NCI-H1105 treated with DMSO at 0.1 percent for 48 hours (cell line): ENCODE data around the gene PRRC2B.

Experiments
- DNase-seq: peaks from one replicate; lab custom pipeline; 2025; lab: John Stamatoyannopoulos, UW

PRRC2B gene

DNA sequence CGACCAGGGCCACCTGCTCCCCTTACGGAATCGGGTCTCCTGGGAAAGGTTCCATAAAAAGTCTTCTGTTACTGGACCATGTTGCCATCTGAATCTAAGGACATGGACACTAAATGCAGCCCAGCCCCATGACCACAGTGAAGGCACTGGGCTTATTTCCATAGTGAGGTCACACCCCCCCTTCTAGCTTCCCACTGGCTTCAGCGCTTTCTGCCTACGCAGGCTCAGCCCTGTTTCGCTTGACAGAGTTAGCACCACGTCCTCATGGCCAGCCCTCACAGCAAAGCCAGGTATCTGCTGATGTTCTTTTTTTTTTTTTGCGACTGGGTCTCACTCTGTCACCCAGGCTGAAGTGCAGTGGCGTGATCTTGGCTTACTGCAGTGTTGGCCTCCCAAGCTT lies 123.0 kb downstream of the PRRC2B start:
- no peak for DNase-seq

DNA sequence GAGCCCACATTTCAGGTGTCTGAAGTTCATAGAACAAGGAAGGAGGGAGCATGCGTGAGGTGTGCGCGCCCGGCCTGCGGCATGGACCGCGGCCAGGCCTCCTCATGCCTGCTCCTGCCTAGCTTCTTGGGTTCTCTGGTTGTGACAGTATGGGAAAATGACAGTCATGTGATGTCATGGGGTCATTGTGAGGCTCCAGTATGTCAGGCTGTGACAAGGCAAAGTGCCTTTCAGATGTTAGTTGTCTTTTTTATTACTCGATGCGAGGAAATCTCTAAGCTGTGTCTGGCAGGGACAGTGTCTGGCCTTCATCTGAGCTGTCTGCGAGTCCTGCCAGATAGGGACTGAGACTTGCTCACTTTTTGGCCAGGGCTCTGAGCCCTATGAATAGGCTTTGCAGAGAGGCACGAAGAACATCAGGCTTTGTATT lies 123.9 kb downstream of the PRRC2B start:
- no peak for DNase-seq

GRCh38 chr9:131518553-131518952 lies 124.7 kb downstream of the PRRC2B start:
- no peak for DNase-seq

- DNase-seq, result no peak
Observed at GRCh38 chr9:131520503-131520902, 126.6 kb downstream of the PRRC2B start.

DNA sequence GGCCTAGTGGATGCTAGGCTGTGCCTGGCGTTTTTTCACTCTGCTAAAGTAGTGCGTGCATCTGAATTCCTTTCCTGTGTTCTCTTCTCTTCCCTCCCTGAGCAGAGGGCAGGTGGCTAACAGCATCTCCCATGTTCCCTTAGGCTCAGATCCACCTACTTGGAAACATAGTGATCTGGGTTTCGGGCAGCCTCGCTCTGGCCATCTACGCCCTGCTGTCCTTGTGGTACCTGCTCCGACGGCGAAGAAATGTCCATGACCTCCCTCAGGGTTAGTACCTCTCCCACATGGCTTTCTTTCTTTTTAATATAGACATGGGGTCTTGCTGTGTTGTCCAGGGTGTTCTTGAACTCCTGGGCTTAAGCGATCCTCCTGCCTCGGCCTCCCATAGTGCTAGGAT lies 127.3 kb downstream of the PRRC2B start:
- DNase-seq, result no peak

GRCh38 chr9:131521822-131522221 lies 127.9 kb downstream of the PRRC2B start:
- no peak for DNase-seq

- no peak for DNase-seq
Observed at GRCh38 chr9:131522257-131523085, 128.6 kb downstream of the PRRC2B start.

DNA sequence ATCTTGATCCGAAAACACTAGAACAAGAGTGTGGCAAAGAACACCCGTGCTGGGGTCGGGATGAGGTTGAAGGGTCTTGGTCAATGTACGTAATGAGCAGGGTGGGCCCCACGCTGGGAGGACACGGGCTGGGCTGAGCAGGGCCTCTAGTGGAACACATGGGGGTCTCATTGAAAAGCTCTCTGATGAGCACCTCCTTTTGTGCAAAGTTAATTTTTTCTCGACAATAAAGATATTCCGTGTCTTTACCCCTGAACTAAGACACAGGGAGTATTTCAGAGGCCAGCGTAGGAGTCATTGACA lies 129.2 kb downstream of the PRRC2B start:
- DNase-seq, result no peak

- no peak for DNase-seq
Observed at GRCh38 chr9:131523451-131524435, 129.9 kb downstream of the PRRC2B start.

DNA sequence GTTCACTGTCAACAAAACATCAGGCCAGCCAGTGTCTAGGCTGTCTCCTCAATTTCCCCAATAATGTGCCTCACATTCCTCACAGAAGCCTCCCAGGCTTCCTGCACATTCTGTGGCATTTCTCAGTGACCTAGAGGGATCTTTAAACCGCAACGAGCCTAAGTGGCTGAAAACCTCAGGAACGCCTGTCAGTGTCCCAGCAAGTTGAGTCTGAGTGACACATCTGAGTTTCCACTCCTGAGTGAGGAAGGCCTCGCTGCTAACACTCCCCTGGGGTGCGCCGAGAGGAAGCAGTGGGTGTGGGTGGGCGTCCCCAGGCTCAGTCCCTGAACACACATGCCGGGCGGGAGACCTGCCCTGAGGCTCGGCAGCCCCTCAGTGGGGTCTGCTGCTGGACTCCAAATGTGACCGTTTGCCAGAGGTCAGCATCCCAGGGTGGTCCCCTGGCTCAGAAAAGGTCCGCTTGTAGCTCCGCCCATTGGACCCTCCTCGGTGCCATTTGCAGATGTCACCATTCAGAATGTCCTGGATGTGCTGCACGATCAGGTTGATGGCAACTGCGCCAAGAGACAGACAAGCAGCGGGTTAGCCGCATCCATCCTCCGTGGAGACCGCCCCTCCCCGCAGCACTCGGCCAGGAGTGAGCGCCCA lies 130.9 kb downstream of the PRRC2B start:
- DNase-seq, result no peak

DNA sequence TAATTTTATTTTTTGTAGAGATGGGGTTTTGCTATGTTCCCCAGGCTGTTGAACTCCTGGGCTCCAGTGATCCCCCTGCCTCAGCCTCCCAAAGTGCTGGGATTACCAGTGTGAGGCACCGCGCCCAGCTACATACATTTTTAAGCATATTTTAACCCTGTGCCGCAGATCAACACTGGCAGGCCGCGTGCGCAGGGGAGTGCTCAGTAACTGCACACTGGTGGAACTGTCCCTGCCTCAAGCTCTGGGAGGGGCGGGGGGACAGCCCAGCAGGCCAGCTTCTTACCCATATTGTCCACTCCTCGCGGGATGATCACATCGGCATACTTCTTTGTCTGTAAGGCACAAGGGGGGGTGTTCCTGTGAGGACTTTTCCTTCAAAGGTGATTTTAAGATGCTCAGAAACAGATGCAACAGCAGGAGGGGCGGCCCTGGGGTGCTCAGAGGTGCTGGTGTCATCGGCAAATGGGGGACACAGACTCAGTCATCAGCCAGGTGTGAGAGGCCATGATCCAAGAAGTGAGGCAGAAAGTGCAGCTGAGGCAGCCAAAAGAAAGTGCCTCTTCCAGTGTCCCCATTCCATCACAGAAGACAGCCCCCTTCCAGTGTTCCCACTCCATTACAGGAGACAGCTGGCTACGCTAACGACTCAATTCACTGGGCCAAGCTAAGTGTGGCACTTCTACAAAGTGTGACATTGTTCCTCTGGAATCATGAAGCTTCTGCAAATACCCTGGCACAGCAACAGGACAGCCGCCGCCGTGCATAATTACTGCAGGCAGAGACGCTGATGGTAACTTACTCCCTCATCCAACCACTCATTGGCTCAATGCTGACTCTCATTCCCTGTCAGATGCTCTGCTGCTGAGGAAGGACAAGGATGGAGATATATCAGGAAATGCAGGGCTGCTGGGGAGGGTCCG lies 132.0 kb downstream of the PRRC2B start:
- DNase-seq, result no peak

DNA sequence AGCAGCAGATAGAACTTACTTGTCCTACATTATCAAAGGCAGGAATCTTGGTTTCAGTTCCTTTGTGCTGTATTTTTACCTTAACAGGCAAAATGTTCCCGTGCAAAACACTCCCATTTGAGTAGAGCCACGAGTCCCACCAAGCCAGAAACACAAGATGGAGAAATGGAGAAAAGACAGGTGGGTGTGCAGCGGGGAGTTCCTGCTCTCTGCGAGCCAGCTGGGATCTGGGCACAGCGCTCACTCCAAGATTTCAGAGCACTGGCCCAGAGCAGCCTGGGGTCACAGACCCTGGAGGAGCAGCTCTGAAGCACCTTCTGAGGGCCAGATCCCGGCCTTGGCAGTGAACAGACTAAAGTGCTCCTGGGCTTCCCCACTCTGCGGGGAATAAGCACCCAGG lies 134.3 kb downstream of the PRRC2B start:
- DNase-seq, result no peak

GRCh38 chr9:131528886-131529505 lies 135.1 kb downstream of the PRRC2B start:
- DNase-seq, result no peak

GRCh38 chr9:131529597-131530545 lies 136.0 kb downstream of the PRRC2B start:
- no peak for DNase-seq

GRCh38 chr9:131530546-131530919 lies 136.6 kb downstream of the PRRC2B start:
- no peak for DNase-seq

- peak; percentile 69 for DNase-seq
Observed at GRCh38 chr9:131530920-131531832, 137.3 kb downstream of the PRRC2B start, which contains the start of gene UCK1. TSS of gene UCK1 (minus strand) at chr9:131531263. CDS start at chr9:131531174, 89 bp downstream.

- no peak for DNase-seq
Observed at GRCh38 chr9:131534721-131535237, 140.9 kb downstream of the PRRC2B start.

DNA sequence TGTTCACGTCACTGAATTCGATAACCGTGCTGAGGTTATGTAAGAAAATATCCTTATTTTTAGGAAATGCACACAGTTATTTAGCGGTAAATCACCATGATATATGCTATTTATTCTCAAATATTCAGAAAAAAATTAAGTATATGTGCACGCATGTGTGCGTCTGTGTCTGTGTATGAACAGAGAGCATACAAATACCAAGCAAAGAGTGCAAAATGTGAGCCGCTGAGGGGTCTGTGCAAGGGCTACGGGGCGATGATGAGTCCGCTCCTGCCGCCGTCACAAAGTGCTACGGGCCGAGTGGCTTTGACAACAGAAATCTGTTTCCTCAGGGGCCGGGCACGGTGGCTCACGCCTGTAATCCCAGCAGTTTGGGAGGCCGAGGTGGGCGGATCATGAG lies 144.1 kb downstream of the PRRC2B start:
- DNase-seq, result no peak
